ENCODE data around the gene LFNG. TPM values are rescaled to one million over a fixed set of nuclear protein-coding genes. Genes with fewer than 3 reads are reported as not detected.
A peak's percentile ranks its signal among the peaks of the same experiment; 100 is the strongest.

LFNG gene
- total and polyA plus RNA-seq, 9 of the 15 experiments (the other 6 are each of a cell fraction or from before 2014, with no cell fraction given), result 0.03 to 0.89 (median 0.25) TPM; not detected in 1

- TF ChIP-seq ZNF431 (CRISPR knock-in tag; IDR thresholded peaks at IDR 0.05) (no peak), ZKSCAN3 (CRISPR knock-in tag; IDR thresholded peaks at IDR 0.05) (no peak), BCOR (IDR thresholded peaks at IDR 0.05) (0 out of 2 replicates have a peak, but pooled peaks have one; percentile 32), ZNF764 (CRISPR knock-in tag; IDR thresholded peaks at IDR 0.05; ENCODE audit: low read depth) (no peak)
- BruUV-seq (replicated peaks), result no TSS peak
- no peaks in the 10 kb centered on the region for H3K79me2 ChIP-seq (ENCODE audit: control insufficient read depth, insufficient read depth, low read length)
- no peak overlapping the region for H3K4me3 ChIP-seq
- WGBS (ENCODE audit: insufficient coverage, low coverage, missing lambda C conversion rate), result 4% methylated on average over 10 of the region's 19 CpGs
- in situ Hi-C loops (cut with MboI) (no loop called here), intact Hi-C loops (cut with micrococcal nuclease) (no loop called here)
- ChIA-PET POLR2A (no interaction called here), CTCF (ENCODE audit: low intra/inter-chr PET ratio) (no interaction called here)
- FAIRE-seq (no peak), ATAC-seq (no peak; the same call in 2 of the 3 replicates), DNase-seq (ENCODE audit: extremely low read depth in 1 of 4, low spot score in 3 of 4) (no peak)
- H3K4me1 ChIP-seq (replicated peaks in 1 of 2; ENCODE audit: control insufficient read depth in 2 of 2, insufficient read depth in 2 of 2, low read length in 2 of 2), result peaks cover 0 to 66% of the 10 kb centered on the region in 2 experiments; a peak in 2 of 5 replicates
- H3K9me3 ChIP-seq (replicated peaks; ENCODE audit: control insufficient read depth, insufficient read depth, low read depth, low read length), result no peaks in the 10 kb centered on the region
- no peak overlapping the region for H3K27ac ChIP-seq (ENCODE audit: extremely low read depth, low read depth, low read length)
- H3K9me1 ChIP-seq (ENCODE audit: control insufficient read depth, insufficient read depth, low read length), result no peaks in the 10 kb centered on the region
- H2AFZ ChIP-seq (ENCODE audit: low read depth, low read length), result no peak overlapping the region
- H4K20me1 ChIP-seq (replicated peaks; ENCODE audit: control insufficient read depth, insufficient read depth, low read length), result no peaks in the 10 kb centered on the region
- 0 out of 4 replicates have a peak overlapping the region, but pooled peaks of 1 of the 2 experiments have one; percentile 35 for H3K9ac ChIP-seq (ENCODE audit: insufficient read depth in 1 of 2, low read depth in 2 of 2, low read length in 2 of 2)
- H3K4me2 ChIP-seq (ENCODE audit: insufficient read depth, low read length), result no peak overlapping the region
- H3K27me3 ChIP-seq (ENCODE audit: control insufficient read depth in 2 of 2, insufficient read depth in 2 of 2, low read length in 2 of 2), result peaks cover 2 to 50% of the 10 kb centered on the region in 2 experiments; a peak in 2 of 5 replicates
- no peaks in the 10 kb centered on the region for H3K36me3 ChIP-seq (ENCODE audit: control insufficient read depth, insufficient read depth, low read length)
These were observed 14.6 kb upstream of the LFNG start for GRCh38 chr7:2504889-2505375.

- Histone ChIP-seq H3K9me1 (ENCODE audit: control insufficient read depth, insufficient read depth, low read length) (no peaks in the 10 kb centered on the region), H3K9me3 (replicated peaks; ENCODE audit: control insufficient read depth, insufficient read depth, low read depth, low read length) (no peaks in the 10 kb centered on the region), H3K27ac (ENCODE audit: extremely low read depth, low read depth, low read length) (no peak overlapping the region), H3K4me2 (ENCODE audit: insufficient read depth, low read length) (no peak overlapping the region), H4K20me1 (replicated peaks; ENCODE audit: control insufficient read depth, insufficient read depth, low read length) (no peaks in the 10 kb centered on the region), H3K4me1 (replicated peaks in 1 of 2; ENCODE audit: control insufficient read depth in 2 of 2, insufficient read depth in 2 of 2, low read length in 2 of 2) (peaks cover 0 to 68% of the 10 kb centered on the region in 2 experiments; a peak in 2 of 5 replicates), H3K9ac (ENCODE audit: insufficient read depth in 1 of 2, low read depth in 2 of 2, low read length in 2 of 2) (peak overlapping the region in 1 of 2 experiments; percentile 35; a peak in 1 of 4 replicates), H3K79me2 (ENCODE audit: control insufficient read depth, insufficient read depth, low read length) (no peaks in the 10 kb centered on the region), H2AFZ (ENCODE audit: low read depth, low read length) (no peak overlapping the region), H3K4me3 (no peak overlapping the region), H3K36me3 (ENCODE audit: control insufficient read depth, insufficient read depth, low read length) (no peaks in the 10 kb centered on the region), H3K27me3 (ENCODE audit: control insufficient read depth in 2 of 2, insufficient read depth in 2 of 2, low read length in 2 of 2) (peaks cover 2 to 55% of the 10 kb centered on the region in 2 experiments; a peak in 2 of 5 replicates)
- DNase-seq (ENCODE audit: extremely low read depth in 1 of 4, low spot score in 3 of 4) (no peak), ATAC-seq (no peak), FAIRE-seq (no peak)
- in situ Hi-C loops (cut with MboI), result no loop called here
- intact Hi-C loops (cut with micrococcal nuclease), result no loop called here
- BruUV-seq (replicated peaks), result no TSS peak
- CTCF ChIA-PET (ENCODE audit: low intra/inter-chr PET ratio), result no interaction called here
- WGBS (ENCODE audit: insufficient coverage, low coverage, missing lambda C conversion rate), result 24% methylated on average over 14 of the region's 14 CpGs
- POLR2A ChIA-PET, result no interaction called here
- TF ChIP-seq ZNF507 (tag; conservative IDR thresholded peaks at IDR 0.05) (no peak), EGR1 (conservative IDR thresholded peaks at IDR 0.05) (no peak), HMG20A (CRISPR knock-in tag; conservative IDR thresholded peaks at IDR 0.05) (no peak), STAT5A (IDR thresholded peaks at IDR 0.05; ENCODE audit: borderline replicate concordance, low read length) (no peak), PURB (CRISPR knock-in tag; IDR thresholded peaks at IDR 0.05; ENCODE audit: low read depth) (no peak), HOXB6 (CRISPR knock-in tag; IDR thresholded peaks at IDR 0.05; ENCODE audit: borderline replicate concordance) (no peak), PCBP2 (IDR thresholded peaks at IDR 0.05; ENCODE audit: low read depth, low read length, poor library complexity, severe bottlenecking) (no peak), RCOR1 (IDR thresholded peaks at IDR 0.05; ENCODE audit: borderline replicate concordance in 1 of 2, low read depth in 2 of 2, low read length in 2 of 2) (no peak), ZC3H11A (IDR thresholded peaks at IDR 0.05; ENCODE audit: low read depth, low read length) (no peak)
- TF ChIP-seq, protein P1, sequence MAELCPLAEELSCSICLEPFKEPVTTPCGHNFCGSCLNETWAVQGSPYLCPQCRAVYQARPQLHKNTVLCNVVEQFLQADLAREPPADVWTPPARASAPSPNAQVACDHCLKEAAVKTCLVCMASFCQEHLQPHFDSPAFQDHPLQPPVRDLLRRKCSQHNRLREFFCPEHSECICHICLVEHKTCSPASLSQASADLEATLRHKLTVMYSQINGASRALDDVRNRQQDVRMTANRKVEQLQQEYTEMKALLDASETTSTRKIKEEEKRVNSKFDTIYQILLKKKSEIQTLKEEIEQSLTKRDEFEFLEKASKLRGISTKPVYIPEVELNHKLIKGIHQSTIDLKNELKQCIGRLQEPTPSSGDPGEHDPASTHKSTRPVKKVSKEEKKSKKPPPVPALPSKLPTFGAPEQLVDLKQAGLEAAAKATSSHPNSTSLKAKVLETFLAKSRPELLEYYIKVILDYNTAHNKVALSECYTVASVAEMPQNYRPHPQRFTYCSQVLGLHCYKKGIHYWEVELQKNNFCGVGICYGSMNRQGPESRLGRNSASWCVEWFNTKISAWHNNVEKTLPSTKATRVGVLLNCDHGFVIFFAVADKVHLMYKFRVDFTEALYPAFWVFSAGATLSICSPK (IDR thresholded peaks at IDR 0.05; ENCODE audit: borderline replicate concordance), result no peak
- TF ChIP-seq, protein P2, sequence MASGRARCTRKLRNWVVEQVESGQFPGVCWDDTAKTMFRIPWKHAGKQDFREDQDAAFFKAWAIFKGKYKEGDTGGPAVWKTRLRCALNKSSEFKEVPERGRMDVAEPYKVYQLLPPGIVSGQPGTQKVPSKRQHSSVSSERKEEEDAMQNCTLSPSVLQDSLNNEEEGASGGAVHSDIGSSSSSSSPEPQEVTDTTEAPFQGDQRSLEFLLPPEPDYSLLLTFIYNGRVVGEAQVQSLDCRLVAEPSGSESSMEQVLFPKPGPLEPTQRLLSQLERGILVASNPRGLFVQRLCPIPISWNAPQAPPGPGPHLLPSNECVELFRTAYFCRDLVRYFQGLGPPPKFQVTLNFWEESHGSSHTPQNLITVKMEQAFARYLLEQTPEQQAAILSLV (tag; IDR thresholded peaks at IDR 0.05), result no peak
These were observed 14.2 kb upstream of the LFNG start for GRCh38 chr7:2505401-2505800.
